ENCODE measurements around the gene FER. TPM values are rescaled to one million over a fixed set of nuclear protein-coding genes. Genes with fewer than 3 reads are reported as not detected.

Gene FER
- total and polyA plus RNA-seq, 3 donors from 2014 or later, result 17.5 to 40.4 (median 39.8) TPM

- Histone ChIP-seq H3K4me3 (no peak overlapping the region), H3K9me3 (no peaks in the 10 kb centered on the region), H3K27me3 (no peaks in the 10 kb centered on the region), H3K27ac (no peak overlapping the region), H3K36me3 (ENCODE audit: low read depth, missing control alignments) (no peaks in the 10 kb centered on the region), H3K4me1 (no peaks in the 10 kb centered on the region)
- TF ChIP-seq, protein P1, sequence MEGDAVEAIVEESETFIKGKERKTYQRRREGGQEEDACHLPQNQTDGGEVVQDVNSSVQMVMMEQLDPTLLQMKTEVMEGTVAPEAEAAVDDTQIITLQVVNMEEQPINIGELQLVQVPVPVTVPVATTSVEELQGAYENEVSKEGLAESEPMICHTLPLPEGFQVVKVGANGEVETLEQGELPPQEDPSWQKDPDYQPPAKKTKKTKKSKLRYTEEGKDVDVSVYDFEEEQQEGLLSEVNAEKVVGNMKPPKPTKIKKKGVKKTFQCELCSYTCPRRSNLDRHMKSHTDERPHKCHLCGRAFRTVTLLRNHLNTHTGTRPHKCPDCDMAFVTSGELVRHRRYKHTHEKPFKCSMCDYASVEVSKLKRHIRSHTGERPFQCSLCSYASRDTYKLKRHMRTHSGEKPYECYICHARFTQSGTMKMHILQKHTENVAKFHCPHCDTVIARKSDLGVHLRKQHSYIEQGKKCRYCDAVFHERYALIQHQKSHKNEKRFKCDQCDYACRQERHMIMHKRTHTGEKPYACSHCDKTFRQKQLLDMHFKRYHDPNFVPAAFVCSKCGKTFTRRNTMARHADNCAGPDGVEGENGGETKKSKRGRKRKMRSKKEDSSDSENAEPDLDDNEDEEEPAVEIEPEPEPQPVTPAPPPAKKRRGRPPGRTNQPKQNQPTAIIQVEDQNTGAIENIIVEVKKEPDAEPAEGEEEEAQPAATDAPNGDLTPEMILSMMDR (IDR thresholded peaks at IDR 0.05), result no peak
- no peak for TF ChIP-seq POLR2A (IDR thresholded peaks at IDR 0.05)
- WGBS, 2 donors, result 75 to 88% methylated on average over 3 of the region's 3 CpGs
- intact Hi-C loops (cut with DNase I; ENCODE audit: low total_unique reads), result no loop called here
- DNase-seq, result no peak
These were observed 153.0 kb downstream of the FER start for GRCh38 chr5:108900668-108901067.

DNA sequence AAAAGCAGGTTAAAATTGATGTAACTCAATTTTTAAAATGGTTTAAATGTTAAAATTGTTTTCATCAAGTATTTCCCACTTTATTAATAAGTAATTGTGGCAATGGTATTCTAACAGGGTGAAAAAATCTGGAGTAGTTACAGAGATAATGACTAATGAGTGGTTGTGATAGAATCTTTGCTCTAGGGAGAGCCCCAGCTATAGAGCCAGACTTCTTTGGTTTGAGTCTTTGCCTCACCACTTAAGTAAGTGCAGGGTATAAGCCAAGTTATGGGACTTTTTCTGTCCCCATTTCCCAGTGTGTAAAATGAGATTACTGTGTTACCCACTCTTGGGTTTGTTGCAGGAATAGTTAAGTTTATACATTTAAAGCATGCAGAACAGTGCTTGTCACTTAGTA is 158.1 kb downstream of the FER start:
- TF ChIP-seq POLR2A (IDR thresholded peaks at IDR 0.05), result no peak
- TF ChIP-seq, protein P1 (IDR thresholded peaks at IDR 0.05), result no peak
- H3K27me3 ChIP-seq, result no peaks in the 10 kb centered on the region
- DNase-seq, result no peak
- intact Hi-C loops (cut with DNase I; ENCODE audit: low total_unique reads), result no loop called here
- H3K9me3 ChIP-seq, result no peaks in the 10 kb centered on the region
- no peak overlapping the region for H3K4me3 ChIP-seq
- no peak overlapping the region for H3K27ac ChIP-seq
- H3K36me3 ChIP-seq (ENCODE audit: low read depth, missing control alignments), result no peaks in the 10 kb centered on the region
- H3K4me1 ChIP-seq, result no peaks in the 10 kb centered on the region

GRCh38 chr5:108910627-108911026 is 162.9 kb downstream of the FER start:
- Histone ChIP-seq H3K36me3 (ENCODE audit: low read depth, missing control alignments) (no peaks in the 10 kb centered on the region), H3K27ac (no peak overlapping the region), H3K9me3 (no peaks in the 10 kb centered on the region), H3K27me3 (no peaks in the 10 kb centered on the region), H3K4me3 (no peak overlapping the region), H3K4me1 (no peaks in the 10 kb centered on the region)
- intact Hi-C loops (cut with DNase I; ENCODE audit: low total_unique reads), result no loop called here
- no peak for TF ChIP-seq POLR2A (IDR thresholded peaks at IDR 0.05)
- TF ChIP-seq, protein P1 (IDR thresholded peaks at IDR 0.05), result no peak
- DNase-seq, result no peak
- WGBS, 2 donors, result 94 to 98% methylated on average over 3 of the region's 3 CpGs

DNA sequence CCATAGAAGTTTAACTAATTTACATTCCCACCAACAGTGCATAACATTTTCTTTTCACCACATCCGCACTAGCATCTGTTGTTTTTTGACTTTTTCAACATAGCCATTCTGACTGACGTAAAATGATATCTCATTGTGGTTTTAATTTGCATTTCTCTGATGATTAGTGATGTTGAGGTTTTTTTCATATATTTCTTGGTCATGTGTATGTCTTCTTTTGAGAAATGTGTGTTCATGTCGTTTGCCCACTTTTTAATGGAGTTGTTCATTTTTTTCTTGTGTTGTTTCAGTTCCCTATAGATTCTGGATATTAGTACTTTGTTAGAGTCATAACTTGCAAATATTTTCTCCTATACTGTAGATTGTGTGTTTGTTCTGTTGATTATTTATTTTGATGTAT is 163.4 kb downstream of the FER start:
- Histone ChIP-seq H3K27me3 (no peaks in the 10 kb centered on the region), H3K4me3 (no peak overlapping the region), H3K36me3 (ENCODE audit: low read depth, missing control alignments) (no peaks in the 10 kb centered on the region), H3K4me1 (no peaks in the 10 kb centered on the region), H3K9me3 (no peaks in the 10 kb centered on the region), H3K27ac (no peak overlapping the region)
- no peak for TF ChIP-seq POLR2A (IDR thresholded peaks at IDR 0.05)
- TF ChIP-seq, protein P1 (IDR thresholded peaks at IDR 0.05), result no peak
- 95 to 97% methylated on average over 3 of the region's 3 CpGs for WGBS, 2 donors
- DNase-seq, result no peak
- intact Hi-C loops (cut with DNase I; ENCODE audit: low total_unique reads), result no loop called here

- Histone ChIP-seq H3K36me3 (ENCODE audit: low read depth, missing control alignments) (no peaks in the 10 kb centered on the region), H3K27ac (no peak overlapping the region), H3K9me3 (no peaks in the 10 kb centered on the region), H3K27me3 (no peaks in the 10 kb centered on the region), H3K4me3 (no peak overlapping the region), H3K4me1 (no peaks in the 10 kb centered on the region)
- no peak for TF ChIP-seq POLR2A (IDR thresholded peaks at IDR 0.05)
- TF ChIP-seq, protein P1 (IDR thresholded peaks at IDR 0.05), result no peak
- intact Hi-C loops (cut with DNase I; ENCODE audit: low total_unique reads), result no loop called here
- no peak for DNase-seq
These were observed 169.9 kb downstream of the FER start for GRCh38 chr5:108917596-108917995.
